ENCODE results near the gene C1orf50. TPM values are rescaled to one million over a fixed set of nuclear protein-coding genes. Genes with fewer than 3 reads are reported as not detected.
A peak's percentile ranks its signal among the peaks of the same experiment; 100 is the strongest.

Gene C1orf50
- total RNA-seq, 1 experiment from 2014 or later: 8.3 TPM

GRCh38 chr1:42742617-42743316 is 24.3 kb upstream of the C1orf50 start:
- TF ChIP-seq EZH2 (IDR thresholded peaks at IDR 0.05; ENCODE audit: low read depth): no peak
- no peak for TF ChIP-seq CTCF (conservative IDR thresholded peaks at IDR 0.05)
- DNase-seq: no peak
- Histone ChIP-seq H4K20me1 (ENCODE audit: insufficient read depth) (no peaks in the 10 kb centered on the region), H3K9me2 (ENCODE audit: insufficient read depth) (no peaks in the 10 kb centered on the region), H3K4me3 (no peak overlapping the region), H3K4me2 (no peak overlapping the region), H3F3A (ENCODE audit: insufficient read depth, low read depth) (no peaks in the 10 kb centered on the region), H3K27ac (no peak overlapping the region), H3K9me3 (ENCODE audit: insufficient read depth, low read depth) (no peaks in the 10 kb centered on the region), H3K27me3 (ENCODE audit: insufficient read depth, low read depth) (no peaks in the 10 kb centered on the region), H3K36me3 (ENCODE audit: low read depth) (no peaks in the 10 kb centered on the region), H2AFZ (no peak overlapping the region), H3K79me2 (ENCODE audit: low read depth) (no peaks in the 10 kb centered on the region), H3K4me1 (replicated peaks; ENCODE audit: insufficient read depth) (no peaks in the 10 kb centered on the region)
- BruUV-seq (replicated peaks): no TSS peak
- ChIA-PET POLR2A (ENCODE audit: unreplicated experiment) (no interaction called here), CTCF (no interaction called here)
- intact Hi-C loops (cut with micrococcal nuclease; ENCODE audit: unreplicated experiment): no loop called here

- Histone ChIP-seq H3K9me3 (ENCODE audit: insufficient read depth, low read depth) (no peaks in the 10 kb centered on the region), H3F3A (ENCODE audit: insufficient read depth, low read depth) (no peaks in the 10 kb centered on the region), H3K36me3 (ENCODE audit: low read depth) (no peaks in the 10 kb centered on the region), H3K4me3 (no peak overlapping the region), H3K4me1 (replicated peaks; ENCODE audit: insufficient read depth) (no peaks in the 10 kb centered on the region), H4K20me1 (ENCODE audit: insufficient read depth) (no peaks in the 10 kb centered on the region), H3K79me2 (ENCODE audit: low read depth) (no peaks in the 10 kb centered on the region), H3K4me2 (no peak overlapping the region), H3K9me2 (ENCODE audit: insufficient read depth) (no peaks in the 10 kb centered on the region), H2AFZ (no peak overlapping the region), H3K27me3 (ENCODE audit: insufficient read depth, low read depth) (no peaks in the 10 kb centered on the region), H3K27ac (no peak overlapping the region)
- peak in 1 of 2 experiments; percentile 22 for DNase-seq
- intact Hi-C loops (cut with micrococcal nuclease; ENCODE audit: unreplicated experiment): no loop called here
- no TSS peak for BruUV-seq (replicated peaks)
- TF ChIP-seq EZH2 (IDR thresholded peaks at IDR 0.05; ENCODE audit: low read depth): no peak
- no peak for TF ChIP-seq CTCF (conservative IDR thresholded peaks at IDR 0.05)
- ChIA-PET POLR2A (ENCODE audit: unreplicated experiment) (no interaction called here), CTCF (interaction anchor here (0.6 kb wide), 1 partner anchor 54 kb away, joined by 5 read pairs; no protein-coding TSS in a partner anchor)
Observed at GRCh38 chr1:42743317-42744147, 23.5 kb upstream of the C1orf50 start.

- no peak overlapping the region for H3K4me2 ChIP-seq
- H3K4me3 ChIP-seq: no peak overlapping the region
- H3K36me3 ChIP-seq (ENCODE audit: low read depth): no peaks in the 10 kb centered on the region
- no peak overlapping the region for H3K27ac ChIP-seq
- H3K27me3 ChIP-seq (ENCODE audit: insufficient read depth, low read depth): no peaks in the 10 kb centered on the region
- H3K4me1 ChIP-seq (replicated peaks; ENCODE audit: insufficient read depth): no peaks in the 10 kb centered on the region
- BruUV-seq (replicated peaks): no TSS peak
- no peak overlapping the region for H2AFZ ChIP-seq
- H3K9me3 ChIP-seq (ENCODE audit: insufficient read depth, low read depth): no peaks in the 10 kb centered on the region
- TF ChIP-seq EZH2 (IDR thresholded peaks at IDR 0.05; ENCODE audit: low read depth) (no peak), CTCF (conservative IDR thresholded peaks at IDR 0.05) (no peak)
- H3K79me2 ChIP-seq (ENCODE audit: low read depth): no peaks in the 10 kb centered on the region
- intact Hi-C loops (cut with micrococcal nuclease; ENCODE audit: unreplicated experiment): no loop called here
- no peak for DNase-seq
- H4K20me1 ChIP-seq (ENCODE audit: insufficient read depth): no peaks in the 10 kb centered on the region
- no peaks in the 10 kb centered on the region for H3F3A ChIP-seq (ENCODE audit: insufficient read depth, low read depth)
- ChIA-PET CTCF (interaction anchor here (0.6 kb wide), 1 partner anchor 54 kb away, joined by 5 read pairs; no protein-coding TSS in a partner anchor), POLR2A (ENCODE audit: unreplicated experiment) (no interaction called here)
- no peaks in the 10 kb centered on the region for H3K9me2 ChIP-seq (ENCODE audit: insufficient read depth)
Observed at GRCh38 chr1:42744148-42744413, 23.0 kb upstream of the C1orf50 start.

Measured in PC-9 (cell line).